WI38 (cell line): ENCODE measurements around the gene SEC14L1.

Source experiments
- H3K4me3 ChIP-seq: 2 replicates; pipeline ENCODE4 v1.5.1; 2011; ENCODE audit warnings: low read depth, mild to moderate bottlenecking, control low read depth, low read length
- CTCF ChIP-seq: IDR thresholded peaks from 2 replicates; pipeline ENCODE4 v1.5.1; 2012; ENCODE audit warnings: low read depth, mild to moderate bottlenecking, control low read depth, low read length

Gene SEC14L1

GRCh38 chr17:77233635-77234334 lies 93.0 kb downstream of the SEC14L1 start:
- TF ChIP-seq CTCF: no peak
- no peak overlapping the region for H3K4me3 ChIP-seq

- no peak overlapping the region for H3K4me3 ChIP-seq
- no peak for TF ChIP-seq CTCF
These were observed 93.9 kb downstream of the SEC14L1 start for GRCh38 chr17:77234695-77235094.

GRCh38 chr17:77235370-77235941 lies 94.7 kb downstream of the SEC14L1 start:
- peak overlapping the region; percentile 48 for H3K4me3 ChIP-seq

GRCh38 chr17:77237232-77238008 lies 96.7 kb downstream of the SEC14L1 start:
- no peak overlapping the region for H3K4me3 ChIP-seq
- TF ChIP-seq CTCF: no peak

More at GRCh38 chr17:77235370-77235941, 94.7 kb downstream of the SEC14L1 start:
- no peak for TF ChIP-seq CTCF

GRCh38 chr17:77240976-77241375 lies 100.2 kb downstream of the SEC14L1 start:
- H3K4me3 ChIP-seq: no peak overlapping the region
- TF ChIP-seq CTCF: no peak

- TF ChIP-seq CTCF: no peak
- no peak overlapping the region for H3K4me3 ChIP-seq
These were observed 101.5 kb downstream of the SEC14L1 start for GRCh38 chr17:77242118-77242851.
